ENCODE measurements around the gene TMEM208.

DNA sequence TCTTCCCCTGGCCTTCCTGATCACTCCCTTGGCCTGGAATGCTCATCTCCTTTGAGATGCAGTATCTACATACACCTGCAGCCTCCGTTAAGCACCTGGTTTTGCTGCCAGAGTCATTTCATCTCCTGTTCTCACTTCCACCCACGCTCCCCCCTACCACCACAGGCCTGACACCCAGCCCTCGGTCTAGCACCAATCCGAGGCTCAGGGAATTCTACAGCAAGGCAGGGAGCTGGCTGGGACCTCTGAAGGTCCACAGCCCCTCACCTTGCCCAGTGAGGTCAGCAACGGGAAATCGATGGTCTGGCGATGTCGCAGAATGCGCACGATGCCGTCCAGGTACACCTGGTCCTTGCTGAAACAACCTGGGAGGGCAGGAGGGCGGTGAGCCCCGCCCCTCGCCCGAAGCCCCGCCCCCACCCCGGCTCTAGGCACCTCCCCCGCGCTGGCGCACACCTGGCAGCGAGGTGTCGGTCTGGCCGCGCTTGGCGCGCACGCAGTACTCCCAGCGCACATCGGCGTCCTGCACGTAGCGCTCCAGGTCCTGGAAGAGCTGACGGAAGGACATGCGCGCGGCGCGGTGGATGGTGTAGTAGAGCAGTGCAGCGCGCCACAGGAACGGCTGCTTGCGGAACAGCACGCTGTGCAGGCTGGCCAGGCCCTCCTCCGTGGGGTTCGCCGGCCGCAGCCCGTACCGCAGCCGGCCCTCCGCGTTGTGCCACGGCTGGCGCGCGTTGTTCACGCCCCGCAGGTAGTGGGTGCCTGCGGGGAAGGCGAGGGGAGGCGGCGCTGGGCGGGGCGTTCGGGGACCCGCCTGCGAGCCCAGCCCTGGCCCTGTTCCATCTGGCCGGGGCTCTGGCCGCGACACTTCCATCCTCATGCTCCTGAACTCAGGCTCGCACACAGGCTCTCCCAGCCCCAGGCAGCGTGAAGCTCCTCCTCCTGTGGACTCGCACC, 48.9 kb upstream of the TMEM208 start:
- TF ChIP-seq, protein P1, sequence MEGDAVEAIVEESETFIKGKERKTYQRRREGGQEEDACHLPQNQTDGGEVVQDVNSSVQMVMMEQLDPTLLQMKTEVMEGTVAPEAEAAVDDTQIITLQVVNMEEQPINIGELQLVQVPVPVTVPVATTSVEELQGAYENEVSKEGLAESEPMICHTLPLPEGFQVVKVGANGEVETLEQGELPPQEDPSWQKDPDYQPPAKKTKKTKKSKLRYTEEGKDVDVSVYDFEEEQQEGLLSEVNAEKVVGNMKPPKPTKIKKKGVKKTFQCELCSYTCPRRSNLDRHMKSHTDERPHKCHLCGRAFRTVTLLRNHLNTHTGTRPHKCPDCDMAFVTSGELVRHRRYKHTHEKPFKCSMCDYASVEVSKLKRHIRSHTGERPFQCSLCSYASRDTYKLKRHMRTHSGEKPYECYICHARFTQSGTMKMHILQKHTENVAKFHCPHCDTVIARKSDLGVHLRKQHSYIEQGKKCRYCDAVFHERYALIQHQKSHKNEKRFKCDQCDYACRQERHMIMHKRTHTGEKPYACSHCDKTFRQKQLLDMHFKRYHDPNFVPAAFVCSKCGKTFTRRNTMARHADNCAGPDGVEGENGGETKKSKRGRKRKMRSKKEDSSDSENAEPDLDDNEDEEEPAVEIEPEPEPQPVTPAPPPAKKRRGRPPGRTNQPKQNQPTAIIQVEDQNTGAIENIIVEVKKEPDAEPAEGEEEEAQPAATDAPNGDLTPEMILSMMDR (IDR thresholded peaks at IDR 0.05): peak in 1 of 5 experiments; percentile 39
- TF ChIP-seq POLR2A (IDR thresholded peaks at IDR 0.05): no peak
